ENCODE measurements around the gene N4BP2L1.

The N4BP2L1 gene

DNA sequence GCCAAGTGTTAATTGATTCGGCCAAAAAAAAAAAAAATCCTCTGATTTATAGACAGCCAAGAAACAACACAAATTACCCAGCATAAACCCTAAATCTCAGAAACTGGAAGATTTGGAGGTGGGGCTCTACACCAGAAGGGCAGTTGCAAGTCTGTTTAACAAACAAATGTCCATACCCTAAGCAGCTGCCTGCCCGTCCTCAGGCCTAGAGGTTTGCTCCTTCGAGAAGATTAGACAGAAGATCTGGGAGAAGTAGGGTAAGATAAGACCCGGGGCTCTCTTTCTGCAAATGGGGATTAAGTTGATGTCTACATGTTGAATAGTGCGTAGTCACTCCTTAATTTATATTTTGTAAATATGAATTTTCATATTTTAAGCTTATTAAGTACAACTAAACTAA lies 3.4 kb upstream of the N4BP2L1 start:
- DNase-seq, result no peak

GRCh38 chr13:32430018-32430747 lies 2.3 kb upstream of the N4BP2L1 start:
- no peak for DNase-seq

DNA sequence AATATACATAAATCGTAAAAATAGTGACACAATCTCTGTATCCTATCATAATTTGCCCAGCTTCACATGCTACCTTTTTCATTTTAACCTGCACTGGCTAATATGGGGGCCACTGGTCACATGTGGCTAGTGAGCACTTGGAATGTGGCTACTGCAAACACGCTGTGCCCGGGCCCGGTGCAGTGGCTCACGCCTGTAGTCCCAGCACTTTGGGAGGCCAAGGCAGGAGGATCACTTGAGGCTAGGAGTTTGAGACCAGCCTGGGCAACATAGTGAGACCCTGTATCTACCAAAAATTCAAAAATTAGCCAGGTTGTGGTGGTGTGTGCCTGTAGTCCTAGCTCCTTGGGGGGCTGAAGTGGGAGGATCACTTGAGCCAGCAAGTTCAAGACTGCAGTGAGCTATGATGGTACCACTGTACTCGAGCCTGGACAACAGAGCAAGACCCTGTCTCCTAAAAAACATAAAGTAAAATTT lies 1.5 kb upstream of the N4BP2L1 start:
- DNase-seq, result no peak

DNA sequence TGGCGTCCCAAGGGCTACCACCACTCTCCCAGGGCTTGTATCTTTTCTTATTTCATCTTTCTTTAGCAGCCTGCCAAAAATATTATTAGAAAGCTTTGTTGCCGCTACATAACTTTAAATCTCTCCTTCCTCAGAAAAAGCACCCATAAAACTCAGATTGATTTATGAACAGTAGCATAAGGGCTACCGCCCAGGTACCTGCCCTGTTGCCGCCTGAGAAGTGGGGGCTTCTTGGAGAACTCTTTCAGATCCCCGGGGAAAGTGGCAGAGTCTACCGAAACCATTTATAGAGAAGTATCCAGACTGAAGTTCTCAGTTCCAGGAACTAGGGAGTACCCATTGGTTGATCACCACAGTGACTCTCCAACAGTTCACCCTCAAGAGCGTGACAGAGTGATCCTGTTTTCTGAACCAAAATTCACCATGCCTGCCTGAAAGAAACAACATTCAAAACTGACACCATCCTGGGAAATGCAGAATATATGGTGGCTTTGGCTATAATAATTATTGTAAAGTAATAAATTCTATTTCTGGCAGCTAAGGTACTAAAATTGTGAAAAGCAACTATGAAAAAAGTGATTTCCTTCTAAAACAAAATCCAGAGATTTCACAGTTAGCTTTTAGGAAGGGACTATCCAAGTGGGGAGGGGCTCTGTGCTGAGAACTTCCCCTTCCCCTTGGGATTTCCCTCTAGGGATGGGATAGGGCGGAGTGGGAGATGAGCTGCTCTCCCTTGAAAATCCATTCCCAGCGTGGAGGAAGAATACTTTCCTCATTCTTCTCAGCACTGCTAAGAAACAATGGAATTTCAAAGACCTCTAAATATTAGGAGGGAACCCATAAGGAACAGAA lies 877 bp upstream of the N4BP2L1 start:
- no peak for DNase-seq

GRCh38 chr13:32426990-32427851 lies 709 bp downstream of the N4BP2L1 start:
- peak; percentile 57 for DNase-seq

- peak; percentile 57 for DNase-seq
Observed at GRCh38 chr13:32426191-32426989, 1.5 kb downstream of the N4BP2L1 start.

- no peak for DNase-seq
Observed at GRCh38 chr13:32425158-32425557, 2.8 kb downstream of the N4BP2L1 start.

- no peak for DNase-seq
Observed at GRCh38 chr13:32423592-32423991, 4.3 kb downstream of the N4BP2L1 start.

GRCh38 chr13:32419862-32420261 lies 8.1 kb downstream of the N4BP2L1 start:
- no peak for DNase-seq

- no peak for DNase-seq
Observed at GRCh38 chr13:32417995-32418394, 9.9 kb downstream of the N4BP2L1 start.

- DNase-seq, result no peak
Observed at GRCh38 chr13:32415019-32415418, 12.9 kb downstream of the N4BP2L1 start.

GRCh38 chr13:32414580-32414979 lies 13.3 kb downstream of the N4BP2L1 start:
- no peak for DNase-seq

- no peak for DNase-seq
Observed at GRCh38 chr13:32413284-32413683, 14.6 kb downstream of the N4BP2L1 start.

GRCh38 chr13:32409561-32410421 lies 18.1 kb downstream of the N4BP2L1 start:
- no peak for DNase-seq

GRCh38 chr13:32409001-32409313 lies 19.0 kb downstream of the N4BP2L1 start:
- no peak for DNase-seq

GRCh38 chr13:32408296-32409000 lies 19.5 kb downstream of the N4BP2L1 start:
- no peak for DNase-seq

GRCh38 chr13:32407854-32408253 lies 20.1 kb downstream of the N4BP2L1 start:
- no peak for DNase-seq

DNA sequence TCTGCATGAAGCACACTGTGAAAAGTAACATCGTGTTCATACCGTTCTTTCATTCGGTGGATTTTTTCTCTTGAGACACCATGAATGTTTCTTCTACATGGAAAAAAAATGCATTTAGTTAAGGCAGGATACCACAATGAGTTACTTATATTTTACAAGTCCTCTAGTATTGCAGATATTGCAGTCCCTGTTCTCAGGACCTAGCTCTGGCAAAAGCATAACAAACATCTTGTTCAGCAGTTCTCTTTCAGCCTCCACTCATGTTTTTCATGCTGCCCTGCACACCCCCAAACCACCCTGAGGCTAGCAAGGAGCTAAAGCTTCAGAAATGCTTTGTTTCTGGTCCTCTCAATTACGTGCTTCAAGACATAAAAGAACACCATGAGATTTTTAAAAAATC lies 24.8 kb downstream of the N4BP2L1 start:
- DNase-seq, result no peak

GRCh38 chr13:32391101-32391619 lies 36.8 kb downstream of the N4BP2L1 start:
- no peak for DNase-seq

DNA sequence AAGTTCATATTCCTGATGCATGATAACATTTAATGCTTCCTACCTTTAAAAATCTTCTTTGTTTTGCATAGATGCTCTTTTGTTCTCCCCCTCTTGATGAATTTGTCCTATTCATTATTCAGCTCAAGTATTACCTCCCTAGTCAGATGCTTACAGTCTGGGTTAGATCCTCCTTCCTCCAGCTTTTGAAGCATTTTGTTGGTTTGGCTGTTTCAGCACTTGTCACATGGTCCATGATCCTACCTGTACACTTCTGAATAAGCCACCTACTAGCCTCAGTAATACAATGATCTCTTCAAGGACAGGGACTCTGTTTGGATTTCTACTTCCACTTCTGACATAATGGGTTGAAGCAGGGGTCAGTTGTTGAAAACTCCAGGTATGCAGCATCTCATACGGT lies 37.4 kb downstream of the N4BP2L1 start:
- no peak for DNase-seq

DNA sequence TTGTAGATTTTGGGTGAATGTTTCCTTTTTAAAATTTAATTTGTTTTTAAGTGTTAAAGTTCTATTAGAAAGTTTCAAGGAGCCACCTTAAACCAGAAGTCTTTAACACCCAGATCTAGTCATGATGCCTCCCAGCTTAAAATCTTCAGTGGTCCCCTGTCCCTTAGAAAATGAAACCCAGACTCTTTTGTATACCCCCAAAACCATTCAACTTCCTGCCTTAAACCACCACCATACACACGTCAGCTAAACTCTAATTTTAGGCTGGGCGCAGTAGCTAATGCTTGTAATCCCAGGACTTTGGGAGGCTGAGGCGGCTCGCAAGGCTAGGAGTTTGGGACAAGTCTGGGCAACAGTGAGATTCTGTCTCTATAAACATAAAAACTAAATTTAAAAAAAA lies 37.9 kb downstream of the N4BP2L1 start:
- DNase-seq, result no peak

All from KG1 (cell line).